Stomach (tissue), 4 donors: ENCODE results near the gene SEMA4D.

Source experiments
- POLR2A ChIP-seq, 4 donors: fragments of 450-650 bp; IDR thresholded peaks; one replicate each; pipeline ENCODE4 v1.6.1; 2016; ENCODE audit warnings: antibody characterized with exemption in 4 of 4, control low read depth in 2 of 4, mild to moderate bottlenecking in 1 of 4, moderate library complexity in 1 of 4
- POLR2AphosphoS5 ChIP-seq, 3 donors: sonication (generic); formaldehyde crosslinking; IDR thresholded peaks; one replicate each; pipeline ENCODE4 v1.6.1; 2016; ENCODE audit warnings: antibody characterized with exemption in 3 of 3

DNA sequence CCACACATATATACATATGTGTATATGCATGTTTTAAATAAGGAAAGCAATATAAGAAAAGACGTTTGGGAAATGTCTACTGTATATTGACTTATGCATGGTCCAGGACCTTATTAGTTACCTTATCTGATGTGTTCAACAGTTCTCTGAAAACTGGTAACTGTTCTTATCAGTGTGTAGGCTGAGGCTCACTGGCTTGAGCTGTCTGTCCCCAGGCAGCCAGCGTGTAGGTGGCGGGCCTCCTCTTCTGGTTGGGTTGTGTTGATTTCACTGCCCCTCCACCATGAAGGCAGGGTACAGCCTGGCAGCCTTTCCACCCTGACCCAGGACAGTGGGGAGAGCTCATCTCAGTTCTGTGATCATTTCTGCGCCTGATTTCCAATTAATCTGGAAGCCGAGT is 38.7 kb upstream of the SEMA4D start:
- TF ChIP-seq POLR2A (IDR thresholded peaks at IDR 0.05) (no peak), POLR2AphosphoS5 (IDR thresholded peaks at IDR 0.05) (no peak)
